HPDE6-E6E7 (cell line): ENCODE measurements around the gene NADK.
A peak's percentile ranks its signal among the peaks of the same experiment; 100 is the strongest.
"Not testable (repeated sequence)": the region's sequence is repeated elsewhere in the genome, so short reads cannot be mapped to it uniquely, and the experiment has no call there.

Source experiments
- DNase-seq: peaks from one replicate; pipeline ENCODE4 v3.0.0; 2011; ENCODE audit warnings: missing footprints; ENCODE audit errors: extremely low spot score

NADK gene

GRCh38 chr1:1748686-1749321, 29.5 kb downstream of the NADK start:
- no peak for DNase-seq

GRCh38 chr1:1746566-1746909, 31.7 kb downstream of the NADK start:
- not testable (repeated sequence) for DNase-seq

GRCh38 chr1:1745651-1746565, 32.4 kb downstream of the NADK start:
- not testable (repeated sequence) for DNase-seq

GRCh38 chr1:1742529-1742928, 35.7 kb downstream of the NADK start:
- DNase-seq = not testable (repeated sequence)

- peak; percentile 64 for DNase-seq
Observed at GRCh38 chr1:1741013-1741412, 37.3 kb downstream of the NADK start.

GRCh38 chr1:1738799-1739337, 39.4 kb downstream of the NADK start:
- not testable (repeated sequence) for DNase-seq

- not testable (repeated sequence) for DNase-seq
Observed at GRCh38 chr1:1737675-1738590, 40.3 kb downstream of the NADK start.

- DNase-seq = no peak
Observed at GRCh38 chr1:1732381-1732780, 45.9 kb downstream of the NADK start.

GRCh38 chr1:1730870-1731269, 47.4 kb downstream of the NADK start:
- DNase-seq = no peak

GRCh38 chr1:1730230-1730629, 48.0 kb downstream of the NADK start:
- DNase-seq = not testable (repeated sequence)

GRCh38 chr1:1729116-1729816, 49.0 kb downstream of the NADK start:
- not testable (repeated sequence) for DNase-seq

GRCh38 chr1:1728308-1729005, 49.8 kb downstream of the NADK start:
- DNase-seq = not testable (repeated sequence)

GRCh38 chr1:1727131-1727651, 51.1 kb downstream of the NADK start:
- not testable (repeated sequence) for DNase-seq

- not testable (repeated sequence) for DNase-seq
Observed at GRCh38 chr1:1726088-1726487, 52.2 kb downstream of the NADK start.

- peak; percentile 86 for DNase-seq
Observed at GRCh38 chr1:1724035-1724864, 54.0 kb downstream of the NADK start, which contains the start of gene CDK11A. CDK11A (minus strand) TSS chr1:1724357; CDS start chr1:1722818, 1,539 bp downstream.

- DNase-seq = no peak
Observed at GRCh38 chr1:1721201-1721600, 57.1 kb downstream of the NADK start.

GRCh38 chr1:1715109-1715883, 63.0 kb downstream of the NADK start:
- DNase-seq = not testable (repeated sequence)

GRCh38 chr1:1707897-1708296, 70.4 kb downstream of the NADK start:
- not testable (repeated sequence) for DNase-seq
